Lung (tissue), 12 donors: ENCODE data around the gene GPRIN1. TPM values are rescaled to one million over a fixed set of nuclear protein-coding genes. Genes with fewer than 3 reads are reported as not detected.

Experiments
- ATAC-seq: fragments of 200-7000 bp; cut with Tn5 transposase; one replicate; pipeline ENCODE4 v1.9.1; 2020; ENCODE audit warnings: moderate number of reproducible peaks; ENCODE audit not compliant: insufficient read depth, low FRiP score
- DNase-seq, 3 donors: peaks; one replicate each; pipeline ENCODE4 v3.0.0-alpha.2; 2013 to 2017
- H3K27ac ChIP-seq, 2 donors: one replicate each; pipeline ENCODE4 v1.5.1; 2013; ENCODE audit warnings: mild to moderate bottlenecking in 2 of 2, moderate library complexity in 2 of 2, control low read depth in 1 of 2, inconsistent platforms in 1 of 2, low read depth in 1 of 2, low read length in 1 of 2
- H3K27me3 ChIP-seq, 3 donors: one replicate each; pipeline ENCODE4 v1.5.1; 2013; ENCODE audit warnings: low read length in 2 of 3; ENCODE audit not compliant: control insufficient read depth in 3 of 3, insufficient read depth in 3 of 3
- H3K36me3 ChIP-seq, 4 donors: one replicate each; pipeline ENCODE4 v1.5.1; 2013; ENCODE audit warnings: low read length in 4 of 4, mild to moderate bottlenecking in 1 of 4, moderate library complexity in 1 of 4; ENCODE audit not compliant: control insufficient read depth in 4 of 4, insufficient read depth in 4 of 4
- H3K4me1 ChIP-seq, 5 donors: one replicate each; pipeline ENCODE4 v1.5.1; 2013; ENCODE audit warnings: low read length in 5 of 5, mild to moderate bottlenecking in 2 of 5, moderate library complexity in 1 of 5; ENCODE audit not compliant: control insufficient read depth in 5 of 5, insufficient read depth in 5 of 5
- H3K4me3 ChIP-seq: one replicate; pipeline ENCODE4 v1.5.1; 2013; ENCODE audit warnings: mild to moderate bottlenecking, control low read depth, moderate library complexity
- H3K9ac ChIP-seq, 2 donors: one replicate each; pipeline ENCODE4 v1.5.1; 2013; ENCODE audit warnings: low read length in 2 of 2, control low read depth in 1 of 2; ENCODE audit not compliant: insufficient read depth in 1 of 2
- H3K9me3 ChIP-seq, 4 donors: one replicate each; pipeline ENCODE4 v1.5.1; 2013; ENCODE audit warnings: low read length in 3 of 4, mild to moderate bottlenecking in 1 of 4, moderate library complexity in 1 of 4; ENCODE audit not compliant: control insufficient read depth in 4 of 4, insufficient read depth in 3 of 4
- CTCF ChIP-seq: IDR thresholded peaks from 2 replicates; pipeline ENCODE4 v1.5.1; 2012; ENCODE audit warnings: mild to moderate bottlenecking; ENCODE audit errors: control extremely low read depth, extremely low read depth
- WGBS, 2 donors: extraction: QIAGEN DNeasy Blood & Tissue Kit; methylation state at CpG; one replicate each; pipeline ENCODE4 v1.1.7; 2013; 5-methylcytosine and 5-hydroxymethylcytosine counted together
- polyA plus RNA-seq, 2 donors: library from polyadenylated mRNA; stranded (reverse); fragments of 200-250 nt; gene quantifications; one replicate each; pipeline ENCODE4 v1.2.1, GENCODE V29; 2013
- total RNA-seq, 2 donors: library from RNA; depleted of rRNA in 1 of 2; stranded (reverse); fragments of >200 nt in 1 of 2; gene quantifications; one replicate each; pipeline ENCODE4 v1.2.1, GENCODE V29; 2014 to 2021
- donor health status: control.
- donor health status: control.
- donor health status: Bipolar disorder and iron deficiency.
- donor health status: healthy.
- donor health status: DM: yes; HTN: yes; CAD: no.

GPRIN1 gene
- total and polyA plus RNA-seq, 4 donors = 0.39 to 1.1 (median 0.82) TPM

GRCh38 chr5:176647030-176647842, 37.3 kb upstream of the GPRIN1 start, which contains the start of gene TSPAN17:
Gene TSPAN17, plus strand, starts transcription at chr5:176647484. Its CDS starts 132 bp downstream, at chr5:176647616.
- peaks cover 0 to 14% (median 4%) of the 10 kb centered on the region in 5 donors for H3K4me1 ChIP-seq
- H3K27me3 ChIP-seq = no peaks in the 10 kb centered on the region
- WGBS, 2 donors = 0 to 1% methylated on average over 55 to 63 of the region's 63 CpGs
- ATAC-seq (peak; percentile 98), DNase-seq (peak; percentile 100)
- peak within 1 kb of the TSS; percentile 62 for H3K4me3 ChIP-seq
- H3K9ac ChIP-seq = peak within 1 kb of the TSS in 1 of 2 donors; percentile 68
- TF ChIP-seq CTCF = peak; percentile 20
- H3K27ac ChIP-seq = peak within 1 kb of the TSS; percentile 59 to 79
- H3K9me3 ChIP-seq = no peaks in the 10 kb centered on the region
- peaks cover 0 to 2% (median 0%) of the 10 kb centered on the region in 4 donors for H3K36me3 ChIP-seq

GRCh38 chr5:176646707-176647029, 36.7 kb upstream of the GPRIN1 start:
- peaks cover 0 to 14% (median 4%) of the 10 kb centered on the region in 5 donors for H3K4me1 ChIP-seq
- no peaks in the 10 kb centered on the region for H3K27me3 ChIP-seq
- no peaks in the 10 kb centered on the region for H3K36me3 ChIP-seq
- H3K27ac ChIP-seq = peak overlapping the region; percentile 39 to 52
- 20 to 21% methylated on average over 11 of the region's 11 CpGs for WGBS, 2 donors
- peak overlapping the region; percentile 36 for H3K4me3 ChIP-seq
- ATAC-seq (peak; percentile 0), DNase-seq (no peak)
- H3K9me3 ChIP-seq = no peaks in the 10 kb centered on the region
- peak overlapping the region in 1 of 2 donors; percentile 68 for H3K9ac ChIP-seq
- TF ChIP-seq CTCF = no peak

- no peak for ATAC-seq
- peak overlapping the region in 1 of 2 donors; percentile 39 for H3K27ac ChIP-seq
- H3K4me3 ChIP-seq = no peak overlapping the region
- no peaks in the 10 kb centered on the region for H3K9me3 ChIP-seq
- no peak for DNase-seq
- no peaks in the 10 kb centered on the region for H3K36me3 ChIP-seq
- H3K27me3 ChIP-seq = no peaks in the 10 kb centered on the region
- 92 to 94% methylated on average over 7 of the region's 7 CpGs for WGBS, 2 donors
- TF ChIP-seq CTCF = no peak
- H3K9ac ChIP-seq = no peak overlapping the region
- H3K4me1 ChIP-seq = peaks cover 0 to 14% (median 4%) of the 10 kb centered on the region in 5 donors
These were observed 36.2 kb upstream of the GPRIN1 start for GRCh38 chr5:176646049-176646706.
